ENCODE measurements around the gene ITPR1. TPM values are rescaled to one million over a fixed set of nuclear protein-coding genes. Genes with fewer than 3 reads are reported as not detected.

Gene ITPR1
- total and polyA plus RNA-seq, 2 experiments from 2014 or later, result 6.8 to 21.0 TPM

DNA sequence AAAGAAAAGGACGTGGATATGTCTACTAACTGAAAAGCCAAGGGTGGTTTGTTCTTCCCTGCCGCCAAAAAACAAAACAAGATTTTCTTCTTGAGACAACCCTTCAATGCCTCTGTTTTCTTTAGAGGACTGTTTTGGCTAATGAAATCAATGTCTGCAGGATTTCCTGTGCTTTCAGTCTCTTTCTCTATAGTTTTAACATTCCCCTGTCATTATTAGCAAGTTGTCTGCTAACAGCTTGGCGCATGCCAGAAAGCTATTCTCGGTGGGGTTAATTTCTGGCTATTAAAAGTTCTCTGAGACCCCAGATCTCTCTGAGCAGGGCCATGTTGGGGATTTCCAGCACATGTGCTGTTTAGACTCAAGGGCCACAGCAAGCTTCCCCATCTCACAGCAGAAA, 56.7 kb downstream of the ITPR1 start:
- H4K20me1 ChIP-seq (replicated peaks; ENCODE audit: insufficient read depth), result no peaks in the 10 kb centered on the region
- Mint-ChIP-seq H3K9me3 (no peaks in the 10 kb centered on the region), H3K4me3 (no peak overlapping the region), H3K36me3 (ENCODE audit: low read depth) (no peaks in the 10 kb centered on the region), H3K4me1 (peaks cover 16% of the 10 kb centered on the region), H3K27me3 (ENCODE audit: insufficient read depth, low read depth, poor library complexity) (no peaks in the 10 kb centered on the region), H3K27ac (peak overlapping the region; percentile 41; the same call in 1 of the 2 replicates)
- no peaks in the 10 kb centered on the region for H3K36me3 ChIP-seq (ENCODE audit: insufficient read depth)
- peaks cover 6% of the 10 kb centered on the region for H3K4me1 ChIP-seq (ENCODE audit: insufficient read depth)
- no peaks in the 10 kb centered on the region for H3F3A ChIP-seq (replicated peaks; ENCODE audit: low read depth)
- TF ChIP-seq EZH2 (IDR thresholded peaks at IDR 0.05; ENCODE audit: low read depth, unreplicated experiment) (no peak), ZNF331 (CRISPR knock-in tag; IDR thresholded peaks at IDR 0.05; ENCODE audit: low read depth) (no peak), NANOG (IDR thresholded peaks at IDR 0.05; ENCODE audit: borderline replicate concordance) (no peak), EZH2phosphoT487 (IDR thresholded peaks at IDR 0.05; ENCODE audit: unreplicated experiment) (no peak)
- peak overlapping the region; percentile 33; the same call in 1 of the 2 replicates for H3K4me2 ChIP-seq
- ATAC-seq, result no peak
- DNase-seq (ENCODE audit: low spot score), result no peak
- no peaks in the 10 kb centered on the region for H3K9me2 ChIP-seq (ENCODE audit: insufficient read depth)
- H3K27ac ChIP-seq (ENCODE audit: low read depth), result no peak overlapping the region
- no peaks in the 10 kb centered on the region for H3K27me3 ChIP-seq (ENCODE audit: insufficient read depth)
- H3K4me3 ChIP-seq, result no peak overlapping the region
- peak overlapping the region; percentile 24 for H2AFZ ChIP-seq
- no peaks in the 10 kb centered on the region for H3K79me2 ChIP-seq (replicated peaks; ENCODE audit: insufficient read depth)

GRCh38 chr3:4551051-4551711, 58.0 kb downstream of the ITPR1 start:
- DNase-seq (ENCODE audit: low spot score), result no peak
- H3K27ac Mint-ChIP-seq, result no peak overlapping the region
- peaks cover 16% of the 10 kb centered on the region for H3K4me1 Mint-ChIP-seq
- TF ChIP-seq ZNF331 (CRISPR knock-in tag; IDR thresholded peaks at IDR 0.05; ENCODE audit: low read depth) (no peak), ZNF114 (CRISPR knock-in tag; IDR thresholded peaks at IDR 0.05) (no peak), EZH2phosphoT487 (IDR thresholded peaks at IDR 0.05; ENCODE audit: unreplicated experiment) (no peak), NANOG (IDR thresholded peaks at IDR 0.05; ENCODE audit: borderline replicate concordance) (no peak), JUNB (IDR thresholded peaks at IDR 0.05; ENCODE audit: unreplicated experiment) (no peak), EZH2 (IDR thresholded peaks at IDR 0.05; ENCODE audit: low read depth, unreplicated experiment) (no peak), POLR2AphosphoS5 (IDR thresholded peaks at IDR 0.05; ENCODE audit: low read depth) (no peak)
- TF ChIP-seq, protein P1, sequence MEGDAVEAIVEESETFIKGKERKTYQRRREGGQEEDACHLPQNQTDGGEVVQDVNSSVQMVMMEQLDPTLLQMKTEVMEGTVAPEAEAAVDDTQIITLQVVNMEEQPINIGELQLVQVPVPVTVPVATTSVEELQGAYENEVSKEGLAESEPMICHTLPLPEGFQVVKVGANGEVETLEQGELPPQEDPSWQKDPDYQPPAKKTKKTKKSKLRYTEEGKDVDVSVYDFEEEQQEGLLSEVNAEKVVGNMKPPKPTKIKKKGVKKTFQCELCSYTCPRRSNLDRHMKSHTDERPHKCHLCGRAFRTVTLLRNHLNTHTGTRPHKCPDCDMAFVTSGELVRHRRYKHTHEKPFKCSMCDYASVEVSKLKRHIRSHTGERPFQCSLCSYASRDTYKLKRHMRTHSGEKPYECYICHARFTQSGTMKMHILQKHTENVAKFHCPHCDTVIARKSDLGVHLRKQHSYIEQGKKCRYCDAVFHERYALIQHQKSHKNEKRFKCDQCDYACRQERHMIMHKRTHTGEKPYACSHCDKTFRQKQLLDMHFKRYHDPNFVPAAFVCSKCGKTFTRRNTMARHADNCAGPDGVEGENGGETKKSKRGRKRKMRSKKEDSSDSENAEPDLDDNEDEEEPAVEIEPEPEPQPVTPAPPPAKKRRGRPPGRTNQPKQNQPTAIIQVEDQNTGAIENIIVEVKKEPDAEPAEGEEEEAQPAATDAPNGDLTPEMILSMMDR (conservative IDR thresholded peaks at IDR 0.05; ENCODE audit: low read depth in 2 of 2), result no peak
- TF ChIP-seq, protein P2, sequence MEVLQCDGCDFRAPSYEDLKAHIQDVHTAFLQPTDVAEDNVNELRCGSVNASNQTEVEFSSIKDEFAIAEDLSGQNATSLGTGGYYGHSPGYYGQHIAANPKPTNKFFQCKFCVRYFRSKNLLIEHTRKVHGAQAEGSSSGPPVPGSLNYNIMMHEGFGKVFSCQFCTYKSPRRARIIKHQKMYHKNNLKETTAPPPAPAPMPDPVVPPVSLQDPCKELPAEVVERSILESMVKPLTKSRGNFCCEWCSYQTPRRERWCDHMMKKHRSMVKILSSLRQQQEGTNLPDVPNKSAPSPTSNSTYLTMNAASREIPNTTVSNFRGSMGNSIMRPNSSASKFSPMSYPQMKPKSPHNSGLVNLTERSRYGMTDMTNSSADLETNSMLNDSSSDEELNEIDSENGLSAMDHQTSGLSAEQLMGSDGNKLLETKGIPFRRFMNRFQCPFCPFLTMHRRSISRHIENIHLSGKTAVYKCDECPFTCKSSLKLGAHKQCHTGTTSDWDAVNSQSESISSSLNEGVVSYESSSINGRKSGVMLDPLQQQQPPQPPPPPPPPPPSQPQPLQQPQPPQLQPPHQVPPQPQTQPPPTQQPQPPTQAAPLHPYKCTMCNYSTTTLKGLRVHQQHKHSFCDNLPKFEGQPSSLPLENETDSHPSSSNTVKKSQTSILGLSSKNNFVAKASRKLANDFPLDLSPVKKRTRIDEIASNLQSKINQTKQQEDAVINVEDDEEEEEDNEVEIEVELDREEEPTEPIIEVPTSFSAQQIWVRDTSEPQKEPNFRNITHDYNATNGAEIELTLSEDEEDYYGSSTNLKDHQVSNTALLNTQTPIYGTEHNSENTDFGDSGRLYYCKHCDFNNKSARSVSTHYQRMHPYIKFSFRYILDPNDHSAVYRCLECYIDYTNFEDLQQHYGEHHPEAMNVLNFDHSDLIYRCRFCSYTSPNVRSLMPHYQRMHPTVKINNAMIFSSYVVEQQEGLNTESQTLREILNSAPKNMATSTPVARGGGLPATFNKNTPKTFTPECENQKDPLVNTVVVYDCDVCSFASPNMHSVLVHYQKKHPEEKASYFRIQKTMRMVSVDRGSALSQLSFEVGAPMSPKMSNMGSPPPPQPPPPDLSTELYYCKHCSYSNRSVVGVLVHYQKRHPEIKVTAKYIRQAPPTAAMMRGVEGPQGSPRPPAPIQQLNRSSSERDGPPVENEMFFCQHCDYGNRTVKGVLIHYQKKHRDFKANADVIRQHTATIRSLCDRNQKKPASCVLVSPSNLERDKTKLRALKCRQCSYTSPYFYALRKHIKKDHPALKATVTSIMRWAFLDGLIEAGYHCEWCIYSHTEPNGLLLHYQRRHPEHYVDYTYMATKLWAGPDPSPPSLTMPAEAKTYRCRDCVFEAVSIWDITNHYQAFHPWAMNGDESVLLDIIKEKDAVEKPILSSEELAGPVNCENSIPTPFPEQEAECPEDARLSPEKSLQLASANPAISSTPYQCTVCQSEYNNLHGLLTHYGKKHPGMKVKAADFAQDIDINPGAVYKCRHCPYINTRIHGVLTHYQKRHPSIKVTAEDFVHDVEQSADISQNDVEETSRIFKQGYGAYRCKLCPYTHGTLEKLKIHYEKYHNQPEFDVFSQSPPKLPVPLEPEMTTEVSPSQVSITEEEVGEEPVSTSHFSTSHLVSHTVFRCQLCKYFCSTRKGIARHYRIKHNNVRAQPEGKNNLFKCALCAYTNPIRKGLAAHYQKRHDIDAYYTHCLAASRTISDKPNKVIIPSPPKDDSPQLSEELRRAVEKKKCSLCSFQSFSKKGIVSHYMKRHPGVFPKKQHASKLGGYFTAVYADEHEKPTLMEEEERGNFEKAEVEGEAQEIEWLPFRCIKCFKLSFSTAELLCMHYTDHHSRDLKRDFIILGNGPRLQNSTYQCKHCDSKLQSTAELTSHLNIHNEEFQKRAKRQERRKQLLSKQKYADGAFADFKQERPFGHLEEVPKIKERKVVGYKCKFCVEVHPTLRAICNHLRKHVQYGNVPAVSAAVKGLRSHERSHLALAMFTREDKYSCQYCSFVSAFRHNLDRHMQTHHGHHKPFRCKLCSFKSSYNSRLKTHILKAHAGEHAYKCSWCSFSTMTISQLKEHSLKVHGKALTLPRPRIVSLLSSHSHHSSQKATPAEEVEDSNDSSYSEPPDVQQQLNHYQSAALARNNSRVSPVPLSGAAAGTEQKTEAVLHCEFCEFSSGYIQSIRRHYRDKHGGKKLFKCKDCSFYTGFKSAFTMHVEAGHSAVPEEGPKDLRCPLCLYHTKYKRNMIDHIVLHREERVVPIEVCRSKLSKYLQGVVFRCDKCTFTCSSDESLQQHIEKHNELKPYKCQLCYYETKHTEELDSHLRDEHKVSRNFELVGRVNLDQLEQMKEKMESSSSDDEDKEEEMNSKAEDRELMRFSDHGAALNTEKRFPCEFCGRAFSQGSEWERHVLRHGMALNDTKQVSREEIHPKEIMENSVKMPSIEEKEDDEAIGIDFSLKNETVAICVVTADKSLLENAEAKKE (CRISPR knock-in tag; IDR thresholded peaks at IDR 0.05), result no peak
- TF ChIP-seq, protein P3, sequence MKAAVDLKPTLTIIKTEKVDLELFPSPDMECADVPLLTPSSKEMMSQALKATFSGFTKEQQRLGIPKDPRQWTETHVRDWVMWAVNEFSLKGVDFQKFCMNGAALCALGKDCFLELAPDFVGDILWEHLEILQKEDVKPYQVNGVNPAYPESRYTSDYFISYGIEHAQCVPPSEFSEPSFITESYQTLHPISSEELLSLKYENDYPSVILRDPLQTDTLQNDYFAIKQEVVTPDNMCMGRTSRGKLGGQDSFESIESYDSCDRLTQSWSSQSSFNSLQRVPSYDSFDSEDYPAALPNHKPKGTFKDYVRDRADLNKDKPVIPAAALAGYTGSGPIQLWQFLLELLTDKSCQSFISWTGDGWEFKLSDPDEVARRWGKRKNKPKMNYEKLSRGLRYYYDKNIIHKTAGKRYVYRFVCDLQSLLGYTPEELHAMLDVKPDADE (IDR thresholded peaks at IDR 0.05), result no peak

More at GRCh38 chr3:4551051-4551711, 58.0 kb downstream of the ITPR1 start:
- Mint-ChIP-seq H3K36me3 (ENCODE audit: low read depth) (no peaks in the 10 kb centered on the region), H3K9me3 (no peaks in the 10 kb centered on the region), H3K4me3 (no peak overlapping the region), H3K27me3 (ENCODE audit: insufficient read depth, low read depth, poor library complexity) (no peaks in the 10 kb centered on the region)
- Histone ChIP-seq H4K20me1 (replicated peaks; ENCODE audit: insufficient read depth) (no peaks in the 10 kb centered on the region), H3K4me2 (no peak overlapping the region), H3K27ac (ENCODE audit: low read depth) (no peak overlapping the region), H3K27me3 (ENCODE audit: insufficient read depth) (no peaks in the 10 kb centered on the region), H3K4me1 (ENCODE audit: insufficient read depth) (peaks cover 6% of the 10 kb centered on the region), H3K36me3 (ENCODE audit: insufficient read depth) (no peaks in the 10 kb centered on the region), H3F3A (replicated peaks; ENCODE audit: low read depth) (no peaks in the 10 kb centered on the region), H3K9me2 (ENCODE audit: insufficient read depth) (no peaks in the 10 kb centered on the region), H3K79me2 (replicated peaks; ENCODE audit: insufficient read depth) (no peaks in the 10 kb centered on the region), H3K4me3 (no peak overlapping the region), H2AFZ (no peak overlapping the region)
- no peak for ATAC-seq

Measured in GM23338 (cell line).